Naive thymus-derived CD8-positive, alpha-beta T cell (primary cell): ENCODE results near the gene UAP1L1. TPM values are rescaled to one million over a fixed set of nuclear protein-coding genes. Genes with fewer than 3 reads are reported as not detected.
"Not testable (repeated sequence)": the region's sequence is repeated elsewhere in the genome, so short reads cannot be mapped to it uniquely, and the experiment has no call there.

Experiments used
- ATAC-seq, 2 donors: fragments of 150-1000 bp; cut with Tn5 transposase in 1 of 2; sonication (Bioruptor Pico), chemical (Tn5 transposase) in 1 of 2; 1 replicate in 1 of 2; 2 replicates in 1 of 2; pipeline ENCODE4 v1.10.0; 2021; ENCODE audit warnings: mild to moderate bottlenecking in 2 of 2, moderate library complexity in 2 of 2
- POLR2A ChIA-PET: fragments of 350-600 bp; sonication (Branson Sonifier 250); formaldehyde crosslinking; loops from one replicate; lab custom pipeline; 2021; ENCODE audit warnings: antibody characterized with exemption; lab: Charles Lee
- DNase-seq, 10 donors: peaks; one replicate each; pipeline versions ENCODE4 v3.0.0 to v3.0.0-alpha.2; 2020 to 2022
- H3K27ac Mint-ChIP-seq, 10 donors: one replicate each; pipeline ENCODE4 v1.8.0; 2020 to 2022; ENCODE audit warnings: mild to moderate bottlenecking in 10 of 10, mixed read lengths in 10 of 10, moderate library complexity in 4 of 10, inconsistent platforms in 1 of 10
- H3K27me3 Mint-ChIP-seq, 5 donors: one replicate each; pipeline ENCODE4 v1.8.0; 2021 to 2022; ENCODE audit warnings: mixed read lengths in 5 of 5
- H3K36me3 Mint-ChIP-seq, 3 donors: one replicate each; pipeline ENCODE4 v1.8.0; 2020 to 2022; ENCODE audit warnings: mixed read lengths in 3 of 3, mild to moderate bottlenecking in 2 of 3, inconsistent platforms in 1 of 3
- H3K4me1 Mint-ChIP-seq, 4 donors: one replicate each; pipeline ENCODE4 v1.8.0; 2021 to 2022; ENCODE audit warnings: mixed read lengths in 4 of 4
- H3K4me3 Mint-ChIP-seq, 10 donors: one replicate each; pipeline ENCODE4 v1.8.0; 2020 to 2022; ENCODE audit warnings: mild to moderate bottlenecking in 10 of 10, mixed read lengths in 10 of 10, moderate library complexity in 6 of 10, inconsistent platforms in 1 of 10
- H3K9me3 Mint-ChIP-seq, 9 donors: one replicate each; pipeline ENCODE4 v1.8.0; 2020 to 2022; ENCODE audit warnings: mixed read lengths in 9 of 9, mild to moderate bottlenecking in 3 of 9, inconsistent platforms in 1 of 9, moderate library complexity in 1 of 9
- polyA plus RNA-seq, 3 donors: library from polyadenylated mRNA; unstranded; fragments of 300-500 nt; fragmentation: Illumina TruSeq; gene quantifications; one replicate each; pipeline ENCODE4 v1.2.3, GENCODE V29; 2021
- total RNA-seq, 8 experiments: library from RNA in 2 of 8; stranded (reverse) in 2 of 8; gene quantifications; one replicate each; pipeline ENCODE4 v1.2.3 and lab custom pipeline; 2021 to 2026

Gene UAP1L1, protein sequence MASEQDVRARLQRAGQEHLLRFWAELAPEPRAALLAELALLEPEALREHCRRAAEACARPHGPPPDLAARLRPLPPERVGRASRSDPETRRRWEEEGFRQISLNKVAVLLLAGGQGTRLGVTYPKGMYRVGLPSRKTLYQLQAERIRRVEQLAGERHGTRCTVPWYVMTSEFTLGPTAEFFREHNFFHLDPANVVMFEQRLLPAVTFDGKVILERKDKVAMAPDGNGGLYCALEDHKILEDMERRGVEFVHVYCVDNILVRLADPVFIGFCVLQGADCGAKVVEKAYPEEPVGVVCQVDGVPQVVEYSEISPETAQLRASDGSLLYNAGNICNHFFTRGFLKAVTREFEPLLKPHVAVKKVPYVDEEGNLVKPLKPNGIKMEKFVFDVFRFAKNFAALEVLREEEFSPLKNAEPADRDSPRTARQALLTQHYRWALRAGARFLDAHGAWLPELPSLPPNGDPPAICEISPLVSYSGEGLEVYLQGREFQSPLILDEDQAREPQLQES
- 10 to 100 TPM; 25.2 to 28.7 TPM for total RNA-seq
- 1 to 10 TPM; 2.3 to 7.8 (median 2.8) TPM for polyA plus RNA-seq
- total RNA-seq (lab: John Stamatoyannopoulos, UW), result 14.6 to 55.7 (median 46.0) reads per million in 6 experiments

DNA sequence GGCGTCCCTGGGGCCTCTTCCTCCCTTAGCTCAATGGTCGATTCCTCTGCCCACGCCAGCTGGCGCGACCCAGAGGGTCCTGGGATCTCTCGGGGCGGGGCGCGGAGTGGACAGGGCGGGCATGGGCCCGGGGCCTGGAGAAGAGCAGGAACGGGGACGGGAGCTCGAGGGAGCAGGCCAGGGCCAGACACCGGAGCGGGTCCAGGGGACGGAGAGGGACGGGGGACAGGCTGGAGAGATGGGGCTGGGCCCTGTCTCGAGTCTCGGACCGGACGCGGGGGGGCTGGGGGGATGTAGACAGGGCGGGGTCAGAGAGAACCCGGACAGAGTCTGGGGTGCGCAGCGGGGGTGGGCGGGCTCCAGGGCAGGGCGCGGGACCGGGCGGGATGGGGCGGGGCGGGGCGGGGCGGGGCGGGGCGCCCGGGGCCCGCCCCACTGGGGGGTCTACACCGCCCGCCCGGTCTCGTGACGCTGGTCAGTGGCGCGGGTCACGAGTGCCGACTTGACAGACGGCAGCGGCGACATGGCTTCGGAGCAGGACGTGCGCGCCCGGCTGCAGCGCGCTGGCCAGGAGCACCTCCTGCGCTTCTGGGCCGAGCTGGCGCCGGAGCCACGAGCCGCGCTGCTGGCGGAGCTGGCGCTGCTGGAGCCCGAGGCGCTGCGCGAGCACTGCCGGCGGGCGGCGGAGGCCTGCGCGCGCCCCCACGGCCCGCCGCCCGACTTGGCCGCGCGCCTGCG lies at the start of gene UAP1L1:
Gene UAP1L1, plus strand, starts transcription at position 508 of the 738 bp plus-strand sequence. Its CDS starts 16 bp downstream, at position 524.
- Mint-ChIP-seq H3K27me3 (no peaks in the 10 kb centered on the region), H3K4me1 (peaks cover 4 to 12% (median 8%) of the 10 kb centered on the region in 4 donors), H3K27ac (peak within 1 kb of the TSS in 8 of 10 donors; percentile 43 to 84 (median 69)), H3K4me3 (peak within 1 kb of the TSS; percentile 70 to 89 (median 76)), H3K9me3 (no peaks in the 10 kb centered on the region), H3K36me3 (peaks cover 0 to 13% (median 0%) of the 10 kb centered on the region in 3 donors)
- POLR2A ChIA-PET, result interaction anchor here (1.0 to 4.4 kb wide), 6 partner anchors 10 to 164 kb away, joined by 3 to 35 read pairs (median 6); partner anchors contain the start of genes MAN1B1 and TUBB4B
- ATAC-seq (peak; percentile 78 to 81), DNase-seq (peak; percentile 43 to 75 (median 50))

DNA sequence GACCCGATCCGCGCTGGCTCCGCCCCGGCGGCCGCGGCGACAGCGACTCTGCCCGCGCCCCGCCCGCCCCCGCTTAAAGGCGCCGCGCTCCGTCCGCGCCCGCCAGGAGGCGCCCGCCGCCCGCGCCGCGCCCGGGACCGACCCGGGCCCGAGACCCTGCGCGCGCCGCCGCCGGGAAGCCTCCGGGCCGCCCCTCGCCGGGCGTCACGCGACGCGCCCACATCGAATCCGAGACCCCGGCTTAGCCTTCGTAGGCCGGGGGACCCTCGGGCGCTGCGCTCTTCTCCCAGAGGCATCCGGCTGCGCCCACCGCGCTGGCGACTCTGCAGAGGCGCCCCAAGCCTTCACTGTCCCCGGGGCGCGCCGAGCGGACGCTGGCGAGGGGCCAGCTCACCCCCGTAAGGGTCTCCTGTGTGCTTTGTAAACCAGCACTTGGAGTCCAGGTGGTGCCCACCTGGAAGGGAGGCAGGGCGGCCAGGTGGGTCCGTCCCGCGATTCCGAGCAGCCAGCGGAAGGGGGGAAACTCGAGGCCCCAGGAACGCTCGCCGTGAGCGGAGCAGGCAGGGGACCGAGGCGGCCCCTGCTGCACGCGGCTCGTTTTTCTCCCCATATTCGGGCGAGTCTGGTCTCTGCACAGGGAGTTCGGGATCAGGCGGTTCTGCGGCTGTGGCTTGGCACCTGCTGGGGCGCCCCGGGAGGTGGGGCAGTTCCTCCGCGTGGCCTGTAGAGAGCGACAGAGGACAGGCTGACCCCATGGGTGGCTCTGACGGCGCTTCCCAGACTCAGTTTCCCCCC lies 48.9 kb upstream of the UAP1L1 start:
- DNase-seq, result peak; percentile 32 to 80 (median 64)
- peaks cover 16 to 66% (median 55%) of the 10 kb centered on the region in 4 donors for H3K4me1 Mint-ChIP-seq
- peak overlapping the region; percentile 75 to 88 (median 83) for H3K4me3 Mint-ChIP-seq
- H3K27ac Mint-ChIP-seq, result peak overlapping the region in 8 of 10 donors; percentile 9 to 88 (median 72)
- H3K36me3 Mint-ChIP-seq, result no peaks in the 10 kb centered on the region
- POLR2A ChIA-PET, result interaction anchor here (0.6 to 4.9 kb wide), 11 partner anchors 9 to 239 kb away, joined by 3 to 26 read pairs (median 3); partner anchors contain the start of genes C8G, CLIC3, FBXW5 and MAN1B1
- peak; percentile 63 to 77 for ATAC-seq
- H3K9me3 Mint-ChIP-seq, result no peaks in the 10 kb centered on the region
- H3K27me3 Mint-ChIP-seq, result no peaks in the 10 kb centered on the region

DNA sequence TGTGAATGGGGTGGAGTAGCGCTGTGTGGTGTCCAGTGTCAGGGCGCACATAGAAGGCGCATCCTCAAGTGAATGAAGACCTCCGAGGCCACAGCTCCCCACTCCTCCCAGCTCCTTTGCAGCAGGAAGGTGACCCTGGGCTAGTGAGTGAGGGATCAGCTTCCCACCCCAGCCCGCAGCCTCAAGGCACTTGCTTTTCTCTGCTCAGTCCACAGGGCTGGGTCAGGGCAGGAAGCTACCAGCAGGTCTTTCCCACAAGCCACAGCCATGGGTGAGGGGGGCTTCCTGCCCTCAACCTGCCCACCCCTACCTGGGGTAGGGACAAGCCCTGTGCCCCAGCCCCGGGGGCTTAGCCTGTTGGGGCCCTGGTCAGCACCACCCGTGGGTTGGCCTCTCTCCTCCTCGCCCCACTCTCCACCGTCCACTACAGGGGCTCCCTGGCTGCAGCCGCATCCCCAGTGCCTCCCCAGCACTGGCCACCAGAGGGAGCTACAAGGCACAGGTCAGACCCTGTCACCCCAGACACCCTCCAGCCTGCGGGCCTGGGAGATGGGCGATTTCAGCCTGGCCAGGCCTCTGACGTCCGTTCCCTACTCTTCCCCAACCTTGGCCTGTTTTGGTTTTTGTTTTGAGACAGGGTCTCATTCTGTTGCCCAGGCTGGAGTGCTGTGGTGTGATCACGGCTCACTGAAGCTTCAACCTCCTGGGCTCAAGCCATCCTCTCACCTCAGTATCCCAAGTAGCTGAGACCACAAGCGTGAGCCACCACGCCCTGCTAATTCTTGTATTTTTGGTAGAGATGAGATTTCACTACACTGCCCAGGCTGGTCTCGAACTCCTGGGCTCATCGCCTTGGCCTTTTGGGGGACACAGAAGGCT lies 48.0 kb upstream of the UAP1L1 start:
- DNase-seq (peak; percentile 29 to 76 (median 62)), ATAC-seq (peak; percentile 15 to 29)
- Mint-ChIP-seq H3K9me3 (no peaks in the 10 kb centered on the region), H3K27ac (peak overlapping the region; percentile 56 to 88 (median 72)), H3K36me3 (no peaks in the 10 kb centered on the region), H3K4me1 (peaks cover 16 to 68% (median 61%) of the 10 kb centered on the region in 4 donors), H3K27me3 (no peaks in the 10 kb centered on the region), H3K4me3 (peak overlapping the region; percentile 75 to 88 (median 83))
- POLR2A ChIA-PET, result interaction anchor here (0.6 to 4.9 kb wide), 12 partner anchors 29 to 240 kb away, joined by 3 to 26 read pairs (median 3); partner anchors contain the start of genes C8G, CLIC3, FBXW5 and MAN1B1

DNA sequence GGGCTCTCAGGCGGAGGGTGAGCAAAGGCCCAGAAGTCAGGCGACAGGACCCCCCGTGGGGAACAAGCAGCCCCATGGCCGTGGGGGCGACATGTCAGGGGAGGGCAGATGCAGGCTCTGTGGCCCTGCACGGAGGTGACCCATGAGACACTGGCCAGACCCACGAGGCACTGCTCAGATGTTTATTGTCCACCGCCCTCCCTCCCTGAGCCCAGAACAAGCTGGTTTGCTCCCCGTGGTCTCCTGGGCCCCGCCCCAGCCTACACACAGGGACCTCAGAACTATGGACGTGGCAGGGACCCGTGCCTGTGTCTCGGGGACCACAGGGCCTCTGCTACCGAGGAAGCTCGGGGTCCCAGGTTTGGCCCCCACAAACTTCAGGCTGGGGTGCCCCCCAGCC lies 47.3 kb upstream of the UAP1L1 start:
- ATAC-seq, result no peak
- Mint-ChIP-seq H3K9me3 (no peaks in the 10 kb centered on the region), H3K27ac (peak overlapping the region in 7 of 10 donors; percentile 57 to 89 (median 81)), H3K4me1 (peaks cover 22 to 72% (median 67%) of the 10 kb centered on the region in 4 donors), H3K27me3 (no peaks in the 10 kb centered on the region), H3K4me3 (peak overlapping the region; percentile 76 to 88 (median 82)), H3K36me3 (no peaks in the 10 kb centered on the region)
- POLR2A ChIA-PET, result interaction anchor here (0.6 to 2.6 kb wide), 9 partner anchors 30 to 242 kb away, joined by 3 to 13 read pairs (median 3); partner anchors contain the start of genes CLIC3, FBXW5, MAN1B1 and PAXX
- DNase-seq, result no peak

DNA sequence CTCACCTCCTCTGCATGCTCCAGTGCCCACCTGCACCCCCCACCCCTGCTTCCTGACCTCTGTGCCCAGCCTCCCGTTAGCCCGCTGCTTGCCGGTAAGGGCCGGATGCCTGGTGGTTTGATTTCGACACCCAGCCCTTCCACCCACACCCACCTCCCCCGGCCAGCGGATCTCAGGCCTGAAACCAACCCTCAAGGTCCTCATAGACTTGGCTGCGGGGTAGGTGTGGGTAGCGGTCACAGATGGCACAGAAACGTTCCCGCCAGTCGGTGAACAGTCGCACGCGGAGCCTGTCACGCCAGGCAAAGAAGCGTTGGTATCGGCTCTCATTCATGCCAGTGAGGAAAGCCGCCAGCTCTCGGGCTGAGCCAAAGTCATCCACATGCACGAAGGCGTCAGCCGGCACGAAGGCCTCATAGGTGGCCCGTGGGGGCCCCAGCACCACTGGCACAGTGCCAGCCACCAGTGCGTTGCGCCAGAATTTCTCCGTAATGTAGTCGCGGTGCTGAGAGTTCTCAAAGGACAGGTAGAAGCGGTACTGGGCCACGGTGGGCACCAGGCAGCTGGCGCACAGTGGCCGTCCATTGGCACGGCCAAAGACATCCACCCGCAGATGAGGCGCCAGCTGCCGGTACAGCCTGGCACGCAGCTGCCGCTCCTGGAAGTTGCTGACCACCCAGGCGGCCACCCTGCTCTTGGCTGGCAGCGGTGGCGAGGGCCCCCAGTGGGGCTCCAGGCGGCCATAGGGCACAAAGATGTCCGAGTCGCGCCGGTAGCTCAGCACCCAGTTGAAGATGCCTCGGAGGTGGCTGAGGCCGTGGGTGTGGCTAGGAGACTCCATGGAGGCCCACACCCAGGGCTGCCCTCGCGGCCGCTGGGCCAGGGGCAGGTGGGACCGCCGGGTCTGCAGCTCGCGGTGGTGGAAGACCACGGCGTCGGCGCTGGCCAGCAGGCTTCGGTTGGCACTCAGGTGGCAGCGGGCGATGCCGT lies 46.5 kb upstream of the UAP1L1 start:
- H3K27ac Mint-ChIP-seq, result peak overlapping the region in 9 of 10 donors; percentile 57 to 89 (median 72)
- no peak for ATAC-seq
- H3K36me3 Mint-ChIP-seq, result no peaks in the 10 kb centered on the region
- POLR2A ChIA-PET, result interaction anchor here (0.9 to 2.6 kb wide), 7 partner anchors 35 to 243 kb away, joined by 4 to 13 read pairs (median 5); partner anchors contain the start of genes CLIC3, MAN1B1, PAXX and RABL6
- peak overlapping the region; percentile 66 to 88 (median 80) for H3K4me3 Mint-ChIP-seq
- DNase-seq, result peak in 2 of 10 donors; percentile 31 to 56
- no peaks in the 10 kb centered on the region for H3K27me3 Mint-ChIP-seq
- peaks cover 26 to 74% (median 70%) of the 10 kb centered on the region in 4 donors for H3K4me1 Mint-ChIP-seq
- no peaks in the 10 kb centered on the region for H3K9me3 Mint-ChIP-seq

DNA sequence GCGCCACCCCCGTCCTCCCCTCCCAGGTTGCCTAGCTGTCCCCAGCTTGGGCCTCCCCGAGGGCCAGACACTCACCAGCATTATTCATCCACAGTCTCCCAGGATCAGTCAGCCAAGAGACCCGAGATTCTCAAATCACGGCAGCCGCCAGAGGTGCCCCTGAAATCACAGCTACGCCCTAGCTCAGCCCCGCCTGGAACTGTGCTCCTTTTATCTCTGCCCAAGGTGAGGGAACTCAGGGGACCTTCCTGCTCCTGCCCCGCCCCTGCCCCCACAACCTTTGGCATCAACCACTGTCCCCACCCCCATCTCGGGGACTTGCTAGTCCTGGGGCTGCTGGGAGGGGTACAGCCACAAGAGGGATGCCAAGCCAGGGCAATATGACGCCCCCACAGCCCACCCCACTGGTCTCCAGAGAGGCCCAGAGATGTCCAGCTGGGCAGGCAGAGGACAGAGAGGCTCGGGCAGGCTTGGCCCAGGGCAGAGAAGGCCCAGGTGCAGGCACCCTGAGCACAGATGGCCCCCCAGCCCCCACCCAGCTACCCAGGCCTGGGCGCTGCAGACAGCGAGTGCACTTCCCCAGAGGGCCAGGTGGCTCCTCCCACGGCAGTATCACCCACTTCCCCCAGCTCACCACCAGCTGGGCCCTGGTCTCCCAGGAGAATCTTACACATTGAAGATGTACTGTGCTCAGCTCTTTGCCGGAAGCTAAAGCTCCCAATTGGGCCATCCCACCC lies 45.2 kb upstream of the UAP1L1 start, which contains the start of gene FUT7:
Gene FUT7, minus strand, starts transcription at position 185 of the 737 bp plus-strand sequence. Its CDS starts 97 bp downstream, at position 88.
- no peaks in the 10 kb centered on the region for H3K36me3 Mint-ChIP-seq
- H3K27me3 Mint-ChIP-seq, result no peaks in the 10 kb centered on the region
- H3K27ac Mint-ChIP-seq, result peak within 1 kb of the TSS in 9 of 10 donors; percentile 79 to 92 (median 83)
- ATAC-seq (peak in 1 of 2 donors; percentile 26), DNase-seq (peak in 5 of 10 donors; percentile 30 to 44 (median 33))
- H3K4me3 Mint-ChIP-seq, result peak within 1 kb of the TSS; percentile 72 to 92 (median 81)
- H3K4me1 Mint-ChIP-seq, result peaks cover 24 to 66% (median 61%) of the 10 kb centered on the region in 4 donors
- POLR2A ChIA-PET, result interaction anchor here (1.5 to 1.9 kb wide), 2 partner anchors 36 to 39 kb away, joined by 5 to 7 read pairs; partner anchors contain the start of genes CLIC3 and PAXX
- H3K9me3 Mint-ChIP-seq, result no peaks in the 10 kb centered on the region

DNA sequence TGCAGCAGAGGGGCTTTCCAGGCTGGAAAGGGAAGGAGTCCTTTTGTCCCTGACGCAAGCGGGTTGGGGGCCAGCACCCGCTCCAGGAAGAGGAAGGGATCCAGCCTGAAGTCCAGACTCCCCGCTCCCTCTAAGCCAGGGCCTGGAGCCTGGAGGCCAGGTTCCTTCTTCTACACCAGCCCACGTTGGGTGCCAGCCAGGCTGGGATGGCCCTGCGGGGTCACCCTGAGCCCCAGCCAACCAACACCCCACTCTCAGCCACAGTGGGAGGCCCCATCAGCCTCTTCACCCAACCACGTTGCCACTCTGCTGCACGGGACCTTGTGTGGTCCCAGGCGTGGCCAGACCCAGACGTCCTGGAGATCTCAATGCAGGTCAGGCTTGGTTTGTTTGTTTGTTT lies 44.5 kb upstream of the UAP1L1 start:
- Mint-ChIP-seq H3K4me1 (peaks cover 24 to 61% (median 57%) of the 10 kb centered on the region in 4 donors), H3K27me3 (no peaks in the 10 kb centered on the region), H3K9me3 (no peaks in the 10 kb centered on the region), H3K4me3 (peak overlapping the region in 6 of 10 donors; percentile 3 to 84 (median 43)), H3K36me3 (no peaks in the 10 kb centered on the region), H3K27ac (peak overlapping the region in 7 of 10 donors; percentile 14 to 80 (median 49))
- DNase-seq (no peak), ATAC-seq (no peak)
- POLR2A ChIA-PET, result interaction anchor here (1.0 to 3.2 kb wide), 3 partner anchors 8 to 208 kb away, joined by 3 to 16 read pairs (median 5); partner anchors contain the start of genes PAXX and TUBB4B

DNA sequence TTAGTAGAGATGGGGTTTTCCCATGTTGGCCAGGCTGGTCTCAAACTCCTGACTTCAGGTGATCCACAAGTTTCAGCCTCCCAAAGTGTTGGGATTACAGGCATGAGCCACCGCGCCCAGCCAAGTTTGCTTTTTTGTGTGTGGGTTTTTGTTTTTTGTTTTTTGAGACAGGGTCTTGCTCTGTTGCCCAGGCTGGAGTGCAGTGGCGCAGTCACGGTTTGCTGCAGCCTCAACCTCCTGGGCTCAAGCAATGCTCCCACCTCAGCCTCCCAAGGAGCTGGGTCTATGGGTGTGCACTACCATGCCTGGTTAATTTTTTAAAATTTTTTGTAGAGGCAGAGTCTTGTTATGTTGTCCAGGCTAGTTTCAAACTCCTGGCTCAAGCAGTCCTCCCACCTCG lies 43.8 kb upstream of the UAP1L1 start:
- not testable (repeated sequence) for H3K27me3 Mint-ChIP-seq, H3K36me3 Mint-ChIP-seq, DNase-seq, H3K9me3 Mint-ChIP-seq, ATAC-seq
- Mint-ChIP-seq H3K4me3 (peak overlapping the region in 6 of 10 donors; percentile 19 to 84 (median 46)), H3K27ac (peak overlapping the region in 5 of 10 donors; percentile 14 to 80 (median 65)), H3K4me1 (peaks cover 24 to 61% (median 57%) of the 10 kb centered on the region in 4 donors)
- POLR2A ChIA-PET, result interaction anchor here (1.0 to 3.2 kb wide), 4 partner anchors 9 to 243 kb away, joined by 3 to 16 read pairs (median 5); partner anchors contain the start of genes PAXX, TMEM141 and TUBB4B
